Uterus (tissue), 4 donors: Measurements from ENCODE around the gene UBE2N. TPM values are rescaled to one million over a fixed set of nuclear protein-coding genes. Genes with fewer than 3 reads are reported as not detected.
"Not testable (repeated sequence)": the region's sequence is repeated elsewhere in the genome, so short reads cannot be mapped to it uniquely, and the experiment has no call there.

Experiments
- DNase-seq, 2 donors: peaks; one replicate each; pipeline ENCODE4 v3.0.0-alpha.2; 2019 to 2020
- H3K27ac ChIP-seq, 2 donors: fragments of 200-600 bp; sonication (generic); 1 replicate in 1 of 2; 2 replicates in 1 of 2; pipeline ENCODE4 v1.5.1; 2016 to 2018
- H3K27me3 ChIP-seq, 2 donors: fragments of 200-600 bp; sonication (generic); one replicate each; pipeline ENCODE4 v1.5.1; 2018 to 2019; ENCODE audit warnings: control low read depth in 1 of 2
- H3K36me3 ChIP-seq, 2 donors: fragments of 200-600 bp; sonication (generic); one replicate each; pipeline ENCODE4 v1.5.1; 2019; ENCODE audit warnings: control low read depth in 1 of 2
- H3K4me1 ChIP-seq, 2 donors: fragments of 200-600 bp; sonication (generic); one replicate each; pipeline ENCODE4 v1.5.1; 2018 to 2019; ENCODE audit warnings: control low read depth in 1 of 2
- H3K4me3 ChIP-seq, 2 donors: fragments of 200-600 bp; sonication (generic); 1 replicate in 1 of 2; 2 replicates in 1 of 2; pipeline ENCODE4 v1.5.1; 2018 to 2019; ENCODE audit warnings: mild to moderate bottlenecking in 1 of 2
- H3K9me3 ChIP-seq, 2 donors: fragments of 200-600 bp; sonication (generic); one replicate each; pipeline ENCODE4 v1.5.1; 2019; ENCODE audit warnings: control low read depth in 1 of 2
- CTCF ChIP-seq, 4 experiments: fragments of 200-600 bp in 2 of 4; fragments of 450-650 bp in 2 of 4; sonication (generic) in 2 of 4; IDR thresholded peaks; one replicate each; pipeline ENCODE4 v1.5.1; 2016 to 2019; ENCODE audit warnings: antibody characterized with exemption in 4 of 4, mild to moderate bottlenecking in 2 of 4, moderate library complexity in 1 of 4
- POLR2A ChIP-seq, 2 donors: fragments of 450-650 bp; IDR thresholded peaks; one replicate each; pipeline ENCODE4 v1.6.1; 2016; ENCODE audit warnings: antibody characterized with exemption in 2 of 2, mild to moderate bottlenecking in 1 of 2, moderate library complexity in 1 of 2
- intact Hi-C: fragments of 100-400 bp; cut with DNase I; formaldehyde crosslinking; loops from one replicate; pipeline ENCODE4 v1.15.1; 2023; ENCODE audit warnings: low total_unique reads
- total RNA-seq, 4 donors: library from RNA; depleted of rRNA in 3 of 4; stranded (reverse); fragments of >200 nt in 3 of 4; gene quantifications; one replicate each; pipeline versions ENCODE4 v1.1.0 to v1.2.4, GENCODE V29; 2014 to 2023
- donor health status: DM: yes; HTN: yes; CAD: no.

UBE2N gene
- total RNA-seq, 4 donors from 2014 or later = 22.4 to 102 (median 31.4) TPM

- no peak for TF ChIP-seq POLR2A (IDR thresholded peaks at IDR 0.05)
- TF ChIP-seq CTCF (IDR thresholded peaks at IDR 0.05) = peak in 1 of 4 experiments; percentile 17
- Histone ChIP-seq H3K27ac (peak overlapping the region; percentile 94 to 98), H3K9me3 (no peaks in the 10 kb centered on the region), H3K36me3 (no peaks in the 10 kb centered on the region), H3K27me3 (no peaks in the 10 kb centered on the region), H3K4me3 (peak overlapping the region in 1 of 2 donors; percentile 97), H3K4me1 (peaks cover 0 to 8% of the 10 kb centered on the region in 2 donors)
- intact Hi-C loops = no loop called here
- DNase-seq = no peak
These were observed 61.1 kb downstream of the UBE2N start for GRCh38 chr12:93380480-93381121.

- intact Hi-C loops = no loop called here
- TF ChIP-seq POLR2A (IDR thresholded peaks at IDR 0.05) (no peak), CTCF (IDR thresholded peaks at IDR 0.05) (no peak)
- peaks cover 0 to 8% of the 10 kb centered on the region in 2 donors for H3K4me1 ChIP-seq
- H3K36me3 ChIP-seq = no peaks in the 10 kb centered on the region
- no peak for DNase-seq
- H3K27ac ChIP-seq = peak overlapping the region; percentile 94 to 98
- peak overlapping the region; percentile 81 to 97 for H3K4me3 ChIP-seq
- no peaks in the 10 kb centered on the region for H3K27me3 ChIP-seq
- no peaks in the 10 kb centered on the region for H3K9me3 ChIP-seq
These were observed 61.8 kb downstream of the UBE2N start for GRCh38 chr12:93379981-93380361.

- DNase-seq = no peak
- Histone ChIP-seq H3K4me1 (peaks cover 0 to 8% of the 10 kb centered on the region in 2 donors), H3K4me3 (peak overlapping the region; percentile 81 to 97), H3K27ac (peak overlapping the region; percentile 94 to 98), H3K27me3 (no peaks in the 10 kb centered on the region), H3K9me3 (no peaks in the 10 kb centered on the region), H3K36me3 (no peaks in the 10 kb centered on the region)
- intact Hi-C loops = no loop called here
- TF ChIP-seq CTCF (IDR thresholded peaks at IDR 0.05) (no peak), POLR2A (IDR thresholded peaks at IDR 0.05) (no peak)
These were observed 62.3 kb downstream of the UBE2N start for GRCh38 chr12:93379326-93379980.

- H3K9me3 ChIP-seq = no peaks in the 10 kb centered on the region
- H3K36me3 ChIP-seq = no peaks in the 10 kb centered on the region
- intact Hi-C loops = no loop called here
- peak overlapping the region; percentile 81 to 97 for H3K4me3 ChIP-seq
- H3K4me1 ChIP-seq = peaks cover 0 to 8% of the 10 kb centered on the region in 2 donors
- no peak for DNase-seq
- H3K27ac ChIP-seq = peak overlapping the region; percentile 94 to 98
- H3K27me3 ChIP-seq = no peaks in the 10 kb centered on the region
- TF ChIP-seq CTCF (IDR thresholded peaks at IDR 0.05) (no peak), POLR2A (IDR thresholded peaks at IDR 0.05) (no peak)
These were observed 62.8 kb downstream of the UBE2N start for GRCh38 chr12:93378998-93379325.

GRCh38 chr12:93378196-93378997, 63.4 kb downstream of the UBE2N start:
- H3K4me1 ChIP-seq, H3K27me3 ChIP-seq, H3K9me3 ChIP-seq, intact Hi-C loops, H3K36me3 ChIP-seq: not testable (repeated sequence)
- Histone ChIP-seq H3K4me3 (peak overlapping the region; percentile 81 to 97), H3K27ac (peak overlapping the region; percentile 94 to 98)
- DNase-seq = peak; percentile 34 to 40
